Thyroid gland (tissue), 4 donors: ENCODE results near the gene MYO18A. TPM values are rescaled to one million over a fixed set of nuclear protein-coding genes. Genes with fewer than 3 reads are reported as not detected.

Experiments used
- DNase-seq, 2 donors: peaks; one replicate each; pipeline ENCODE4 v3.0.0-alpha.2; 2019
- H3K27ac ChIP-seq, 3 donors: fragments of 200-600 bp; sonication (generic); 1 replicate in 2 of 3; 2 replicates in 1 of 3; pipeline ENCODE4 v1.5.1; 2016 to 2019; ENCODE audit warnings: mild to moderate bottlenecking in 1 of 3, moderate library complexity in 1 of 3
- H3K27me3 ChIP-seq: fragments of 200-600 bp; sonication (generic); one replicate; pipeline ENCODE4 v1.5.1; 2019
- H3K36me3 ChIP-seq, 2 donors: fragments of 200-600 bp; sonication (generic); one replicate each; pipeline ENCODE4 v1.5.1; 2016 to 2019
- H3K4me1 ChIP-seq, 2 donors: fragments of 200-600 bp; sonication (generic); one replicate each; pipeline ENCODE4 v1.5.1; 2017 to 2019
- H3K4me3 ChIP-seq, 3 donors: fragments of 200-600 bp; sonication (generic); replicated peaks in 1 of 3; 1 replicate in 2 of 3; 2 replicates in 1 of 3; pipeline ENCODE4 v1.5.1; 2016; ENCODE audit warnings: mild to moderate bottlenecking in 1 of 3
- H3K9me3 ChIP-seq: fragments of 200-600 bp; sonication (generic); one replicate; pipeline ENCODE4 v1.5.1; 2017
- CTCF ChIP-seq, 6 experiments: fragments of 200-600 bp in 3 of 6; fragments of 450-650 bp in 3 of 6; sonication (generic) in 3 of 6; IDR thresholded peaks; one replicate each; pipeline ENCODE4 v1.5.1; 2016 to 2019; ENCODE audit warnings: antibody characterized with exemption in 6 of 6, mild to moderate bottlenecking in 2 of 6, inconsistent platforms in 1 of 6, moderate library complexity in 1 of 6
- POLR2A ChIP-seq, 2 donors: fragments of 450-650 bp; IDR thresholded peaks; one replicate each; pipeline ENCODE4 v1.6.1; 2017; ENCODE audit warnings: antibody characterized with exemption in 2 of 2, mild to moderate bottlenecking in 2 of 2, moderate library complexity in 1 of 2
- WGBS, 2 donors: methylation state at CpG; one replicate each; pipeline ENCODE4 v1.1.5; 2017; 5-methylcytosine and 5-hydroxymethylcytosine counted together
- intact Hi-C: fragments of 100-400 bp; cut with DNase I; formaldehyde crosslinking; loops from one replicate; pipeline ENCODE4 v1.15.1; 2023
- total RNA-seq, 4 donors: library from RNA; depleted of rRNA; stranded (reverse); fragments of >200 nt; gene quantifications; one replicate each; pipeline ENCODE4 v1.2.3, GENCODE V29; 2016

Gene MYO18A
- total RNA-seq, 4 donors from 2014 or later, result 32.1 to 49.8 (median 40.6) TPM

- intact Hi-C loops, result no loop called here
- Histone ChIP-seq H3K9me3 (no peaks in the 10 kb centered on the region), H3K4me1 (no peaks in the 10 kb centered on the region), H3K4me3 (no peak overlapping the region), H3K27me3 (no peaks in the 10 kb centered on the region), H3K27ac (no peak overlapping the region), H3K36me3 (no peaks in the 10 kb centered on the region)
- 59 to 63% methylated on average over 6 to 10 of the region's 10 CpGs for WGBS, 2 donors
- no peak for TF ChIP-seq CTCF (IDR thresholded peaks at IDR 0.05)
- no peak for TF ChIP-seq POLR2A (IDR thresholded peaks at IDR 0.05)
- DNase-seq, result no peak
Observed at GRCh38 chr17:29048440-29049368, 131.5 kb downstream of the MYO18A start.

- Histone ChIP-seq H3K9me3 (no peaks in the 10 kb centered on the region), H3K27me3 (no peaks in the 10 kb centered on the region), H3K36me3 (no peaks in the 10 kb centered on the region), H3K4me3 (no peak overlapping the region), H3K27ac (no peak overlapping the region), H3K4me1 (peaks cover 4 to 12% of the 10 kb centered on the region in 2 donors)
- no peak for DNase-seq
- intact Hi-C loops, result no loop called here
- 81 to 87% methylated on average over 5 of the region's 5 CpGs for WGBS, 2 donors
- TF ChIP-seq POLR2A (IDR thresholded peaks at IDR 0.05), result no peak
Observed at GRCh38 chr17:29046473-29046839, 133.7 kb downstream of the MYO18A start.

GRCh38 chr17:29045734-29046472, 134.3 kb downstream of the MYO18A start:
- Histone ChIP-seq H3K4me3 (no peak overlapping the region), H3K4me1 (peaks cover 4 to 12% of the 10 kb centered on the region in 2 donors), H3K27ac (no peak overlapping the region), H3K36me3 (no peaks in the 10 kb centered on the region), H3K9me3 (no peaks in the 10 kb centered on the region), H3K27me3 (no peaks in the 10 kb centered on the region)
- DNase-seq, result no peak
- TF ChIP-seq POLR2A (IDR thresholded peaks at IDR 0.05) (no peak), CTCF (IDR thresholded peaks at IDR 0.05) (no peak)
- intact Hi-C loops, result no loop called here
- WGBS, 2 donors, result 76 to 86% methylated on average over 7 of the region's 7 CpGs

GRCh38 chr17:29045026-29045425, 135.2 kb downstream of the MYO18A start:
- H3K4me3 ChIP-seq, result no peak overlapping the region
- TF ChIP-seq POLR2A (IDR thresholded peaks at IDR 0.05) (no peak), CTCF (IDR thresholded peaks at IDR 0.05) (no peak)
- H3K4me1 ChIP-seq, result peaks cover 4 to 12% of the 10 kb centered on the region in 2 donors
- H3K36me3 ChIP-seq, result no peaks in the 10 kb centered on the region
- 85 to 93% methylated on average over 4 of the region's 4 CpGs for WGBS, 2 donors
- no peak for DNase-seq
- H3K27me3 ChIP-seq, result no peaks in the 10 kb centered on the region
- H3K27ac ChIP-seq, result no peak overlapping the region
- intact Hi-C loops, result no loop called here
- H3K9me3 ChIP-seq, result no peaks in the 10 kb centered on the region

- TF ChIP-seq POLR2A (IDR thresholded peaks at IDR 0.05) (no peak), CTCF (IDR thresholded peaks at IDR 0.05) (no peak)
- Histone ChIP-seq H3K9me3 (no peaks in the 10 kb centered on the region), H3K27ac (no peak overlapping the region), H3K36me3 (no peaks in the 10 kb centered on the region), H3K27me3 (no peaks in the 10 kb centered on the region), H3K4me3 (no peak overlapping the region), H3K4me1 (peaks cover 4 to 12% of the 10 kb centered on the region in 2 donors)
- DNase-seq, result no peak
- intact Hi-C loops, result no loop called here
- WGBS, 2 donors, result 78 to 92% methylated on average over 3 of the region's 3 CpGs
Observed at GRCh38 chr17:29043539-29044145, 136.6 kb downstream of the MYO18A start.
